Caco-2 (cell line): ENCODE data around the gene SLC44A4. TPM values are rescaled to one million over a fixed set of nuclear protein-coding genes. Genes with fewer than 3 reads are reported as not detected.
"Not testable (repeated sequence)": the region's sequence is repeated elsewhere in the genome, so short reads cannot be mapped to it uniquely, and the experiment has no call there.

Experiments
- BruUV-seq: library from RNA; stranded (reverse); fragments of 400-500 nt; replicated peaks from 2 replicates; lab custom pipeline; 2021; lab: Mats Ljungman, UMichigan
- CTCF ChIA-PET: fragments of 300-600 bp; sonication (Branson Sonifier 250); formaldehyde crosslinking; loops from one replicate; lab custom pipeline; 2022; ENCODE audit warnings: antibody characterized with exemption; lab: Charles Lee
- POLR2A ChIA-PET: fragments of 300-600 bp; sonication (Branson Sonifier 250); formaldehyde crosslinking; loops from one replicate; lab custom pipeline; 2022; ENCODE audit warnings: antibody characterized with exemption; lab: Charles Lee
- DNase-seq, 2 experiments: peaks; one replicate each; pipeline versions ENCODE4 v3.0.0 to v3.0.0-alpha.2; 2020 to 2022
- H3K27me3 ChIP-seq: replicated peaks from 2 replicates; pipeline ENCODE4 v1.6.0; 2011; ENCODE audit warnings: low read length; ENCODE audit not compliant: control insufficient read depth, insufficient read depth
- H3K36me3 ChIP-seq: 2 replicates; pipeline ENCODE4 v1.5.1; 2011; ENCODE audit warnings: low read length; ENCODE audit not compliant: control insufficient read depth, insufficient read depth
- H3K4me1 ChIP-seq: fragments of 250-450 bp; sonication (Bioruptor Pico); 2 replicates; pipeline ENCODE4 v1.5.1; 2020; ENCODE audit warnings: mild to moderate bottlenecking
- H3K4me3 ChIP-seq: 2 replicates; pipeline ENCODE4 v1.5.1; 2011; ENCODE audit warnings: low read depth, mild to moderate bottlenecking, control low read depth, low read length
- H3K9me3 ChIP-seq: fragments of 250-450 bp; sonication (Bioruptor Pico); 2 replicates; pipeline ENCODE4 v1.5.1; 2020; ENCODE audit warnings: mild to moderate bottlenecking, moderate library complexity
- H3K27ac Mint-ChIP-seq: one replicate; pipeline ENCODE4 v1.8.0; 2022; ENCODE audit warnings: mixed read lengths; ENCODE audit not compliant: unreplicated experiment
- H3K27me3 Mint-ChIP-seq: one replicate; pipeline ENCODE4 v1.8.0; 2022; ENCODE audit warnings: mixed read lengths; ENCODE audit not compliant: insufficient read depth, unreplicated experiment
- H3K36me3 Mint-ChIP-seq: one replicate; pipeline ENCODE4 v1.8.0; 2022; ENCODE audit warnings: mild to moderate bottlenecking, mixed read lengths; ENCODE audit not compliant: insufficient read depth, unreplicated experiment
- H3K4me1 Mint-ChIP-seq: one replicate; pipeline ENCODE4 v1.8.0; 2022; ENCODE audit warnings: low read depth, mixed read lengths; ENCODE audit not compliant: unreplicated experiment
- H3K4me3 Mint-ChIP-seq: one replicate; pipeline ENCODE4 v1.8.0; 2022; ENCODE audit warnings: mild to moderate bottlenecking, moderate library complexity, mixed read lengths; ENCODE audit not compliant: unreplicated experiment
- H3K9me3 Mint-ChIP-seq: one replicate; pipeline ENCODE4 v1.8.0; 2022; ENCODE audit warnings: mixed read lengths; ENCODE audit not compliant: unreplicated experiment
- CTCF ChIP-seq, 2 experiments: fragments of 200-600 bp in 1 of 2; IDR thresholded peaks; 1 replicate in 1 of 2; 2 replicates in 1 of 2; pipeline versions ENCODE4 v1.5.1 to v1.8.0; 2011 to 2022; ENCODE audit warnings: antibody characterized with exemption in 1 of 2, control low read depth in 1 of 2, inconsistent platforms in 1 of 2, low read depth in 1 of 2, low read length in 1 of 2, mild to moderate bottlenecking in 1 of 2, moderate library complexity in 1 of 2; ENCODE audit not compliant: insufficient read depth in 1 of 2, severe bottlenecking in 1 of 2, unreplicated experiment in 1 of 2
- intact Hi-C: fragments of 100-400 bp; cut with micrococcal nuclease; formaldehyde crosslinking; loops from one replicate; pipeline ENCODE4 v1.10.0; 2022; ENCODE audit not compliant: unreplicated experiment
- total RNA-seq: library from RNA; stranded (reverse); gene quantifications from 2 replicates; pipeline ENCODE4 v1.2.3, GENCODE V29; 2022

SLC44A4 gene
- total RNA-seq, 1 experiment from 2014 or later: 0.57 TPM

DNA sequence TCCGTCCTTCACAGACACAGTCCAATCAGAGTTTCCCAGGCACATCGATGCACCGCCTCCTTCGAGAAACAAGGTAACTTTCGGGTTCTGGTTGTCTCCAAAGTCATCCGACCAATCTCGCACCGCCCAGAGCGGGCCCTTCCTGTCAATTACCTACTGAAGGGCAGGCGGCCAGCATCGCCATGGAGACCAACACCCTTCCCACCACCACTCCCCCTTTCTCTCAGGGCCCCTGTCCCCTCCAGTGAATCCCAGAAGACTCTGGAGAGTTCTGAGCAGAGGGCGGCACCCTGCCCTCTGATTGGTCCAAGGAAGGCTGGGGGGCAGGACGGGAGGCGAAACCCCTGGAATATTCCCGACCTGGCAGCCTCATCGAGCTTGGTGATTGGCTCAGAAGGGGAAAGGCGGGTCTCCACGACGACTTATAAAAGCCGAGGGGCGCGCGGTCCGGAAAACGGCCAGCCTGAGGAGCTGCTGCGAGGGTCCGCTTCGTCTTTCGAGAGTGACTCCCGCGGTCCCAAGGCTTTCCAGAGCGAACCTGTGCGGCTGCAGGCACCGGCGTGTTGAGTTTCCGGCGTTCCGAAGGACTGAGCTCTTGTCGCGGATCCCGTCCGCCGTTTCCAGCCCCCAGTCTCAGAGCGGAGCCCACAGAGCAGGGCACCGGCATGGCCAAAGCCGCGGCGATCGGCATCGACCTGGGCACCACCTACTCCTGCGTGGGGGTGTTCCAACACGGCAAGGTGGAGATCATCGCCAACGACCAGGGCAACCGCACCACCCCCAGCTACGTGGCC, 51.3 kb downstream of the SLC44A4 start, which contains the start of gene HSPA1B:
TSS of gene HSPA1B (plus strand) at position 453 of the 794 bp plus-strand sequence. CDS start at position 666, 213 bp downstream.
- intact Hi-C loops: loop anchor here (1.0 to 5.0 kb wide), 4 partner anchors 21 to 160 kb away; partner anchors contain the start of genes CLIC1, CSNK2B, LSM2 and LY6G5B
- peak within 1 kb of the TSS; percentile 99 for H3K27ac Mint-ChIP-seq
- peak; percentile 98 to 100 for DNase-seq
- no peak for TF ChIP-seq CTCF (IDR thresholded peaks at IDR 0.05; ENCODE audit: insufficient read depth in 1 of 2, low read depth in 1 of 2, low read length in 1 of 2, severe bottlenecking in 1 of 2, unreplicated experiment in 1 of 2)
- Histone ChIP-seq H3K9me3 (no peaks in the 10 kb centered on the region), H3K4me3 (peak within 1 kb of the TSS; percentile 71), H3K36me3 (no peaks in the 10 kb centered on the region), H3K4me1 (peaks cover 39% of the 10 kb centered on the region), H3K27me3 (no peaks in the 10 kb centered on the region)
- CTCF ChIA-PET: interaction anchor here (0.7 to 1.2 kb wide), 6 partner anchors 13 to 146 kb away, joined by 3 to 9 read pairs (median 4); partner anchors contain the start of genes LSM2 and LY6G5C
- no peaks in the 10 kb centered on the region for H3K27me3 Mint-ChIP-seq
- peak within 1 kb of the TSS; percentile 96 for H3K4me3 Mint-ChIP-seq
- no peaks in the 10 kb centered on the region for H3K9me3 Mint-ChIP-seq
- POLR2A ChIA-PET: interaction anchor here (0.6 to 3.4 kb wide), 33 partner anchors 10 to 1565 kb away, joined by 3 to 79 read pairs (median 4); partner anchors contain the start of genes ABHD16A, APOM, BAG6 and CFB
- peaks cover 10% of the 10 kb centered on the region for H3K4me1 Mint-ChIP-seq
- BruUV-seq: no TSS peak
- H3K36me3 Mint-ChIP-seq: peaks cover 37% of the 10 kb centered on the region

DNA sequence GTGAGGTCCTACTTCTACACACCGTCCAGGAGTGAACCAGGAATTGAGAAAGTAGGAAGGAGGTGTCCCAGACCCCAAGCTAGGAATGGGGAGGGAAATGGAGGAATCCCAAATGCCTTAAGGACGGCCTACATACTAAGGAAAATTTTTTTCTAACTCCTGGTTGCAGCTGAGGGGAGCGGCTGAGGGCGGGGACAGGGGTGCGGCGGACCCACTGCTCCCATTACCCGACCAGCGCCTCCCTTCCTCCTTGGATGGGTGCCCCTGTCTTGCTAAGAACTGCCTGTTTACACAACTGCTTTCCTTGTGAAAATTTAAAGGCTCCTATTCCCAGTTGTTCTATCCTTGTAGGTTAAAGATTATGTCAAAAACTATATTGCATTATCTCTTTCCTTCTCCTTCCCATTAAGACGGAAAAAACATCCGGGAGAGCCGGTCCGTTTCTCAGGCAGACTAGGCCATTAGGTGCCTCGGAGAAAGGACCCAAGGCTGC, 52.0 kb downstream of the SLC44A4 start:
- TF ChIP-seq CTCF (IDR thresholded peaks at IDR 0.05; ENCODE audit: insufficient read depth in 1 of 2, low read depth in 1 of 2, low read length in 1 of 2, severe bottlenecking in 1 of 2, unreplicated experiment in 1 of 2): no peak
- Histone ChIP-seq H3K9me3 (no peaks in the 10 kb centered on the region), H3K4me3 (peak overlapping the region; percentile 25), H3K36me3 (no peaks in the 10 kb centered on the region), H3K27me3 (no peaks in the 10 kb centered on the region), H3K4me1 (peaks cover 39% of the 10 kb centered on the region)
- H3K36me3 Mint-ChIP-seq: peaks cover 43% of the 10 kb centered on the region
- TSS peak; percentile 87 for BruUV-seq
- intact Hi-C loops: loop anchor here (1.0 to 5.0 kb wide), 4 partner anchors 21 to 160 kb away; partner anchors contain the start of genes CLIC1, CSNK2B, LSM2 and LY6G5B
- no peaks in the 10 kb centered on the region for H3K9me3 Mint-ChIP-seq
- H3K27me3 Mint-ChIP-seq: no peaks in the 10 kb centered on the region
- H3K4me3 Mint-ChIP-seq: peak overlapping the region; percentile 96
- peaks cover 10% of the 10 kb centered on the region for H3K4me1 Mint-ChIP-seq
- peak overlapping the region; percentile 99 for H3K27ac Mint-ChIP-seq
- peak in 1 of 2 experiments; percentile 76 for DNase-seq
- ChIA-PET POLR2A (interaction anchor here (0.6 to 3.4 kb wide), 35 partner anchors 9 to 1565 kb away, joined by 3 to 79 read pairs (median 4); partner anchors contain the start of genes ABHD16A, APOM, BAG6 and CFB), CTCF (interaction anchor here (0.7 to 1.2 kb wide), 6 partner anchors 12 to 146 kb away, joined by 3 to 9 read pairs (median 4); partner anchors contain the start of genes LSM2 and LY6G5C)

GRCh38 chr6:31825553-31825952, 53.2 kb downstream of the SLC44A4 start:
- no TSS peak for BruUV-seq
- H3K4me1 Mint-ChIP-seq: peaks cover 10% of the 10 kb centered on the region
- ChIA-PET POLR2A (interaction anchor here (1.3 to 3.4 kb wide), 2 partner anchors 11 to 19 kb away, joined by 3 to 79 read pairs; partner anchors contain the start of genes HSPA1A, HSPA1L and LSM2), CTCF (interaction anchor here (0.8 kb wide), 1 partner anchor 11 kb away, joined by 3 read pairs; no protein-coding TSS in a partner anchor)
- H3K27ac Mint-ChIP-seq: peak overlapping the region; percentile 92
- Histone ChIP-seq H3K27me3 (no peaks in the 10 kb centered on the region), H3K4me3 (no peak overlapping the region), H3K36me3 (no peaks in the 10 kb centered on the region), H3K4me1 (peaks cover 39% of the 10 kb centered on the region), H3K9me3 (no peaks in the 10 kb centered on the region)
- TF ChIP-seq CTCF (IDR thresholded peaks at IDR 0.05; ENCODE audit: insufficient read depth in 1 of 2, low read depth in 1 of 2, low read length in 1 of 2, severe bottlenecking in 1 of 2, unreplicated experiment in 1 of 2): no peak
- peaks cover 39% of the 10 kb centered on the region for H3K36me3 Mint-ChIP-seq
- H3K4me3 Mint-ChIP-seq: peak overlapping the region; percentile 96
- intact Hi-C loops: loop anchor here (5.0 kb wide), 1 partner anchor 158 kb away; the partner anchor contains the start of genes CSNK2B and LY6G5B
- H3K9me3 Mint-ChIP-seq: no peaks in the 10 kb centered on the region
- no peak for DNase-seq
- H3K27me3 Mint-ChIP-seq: no peaks in the 10 kb centered on the region

DNA sequence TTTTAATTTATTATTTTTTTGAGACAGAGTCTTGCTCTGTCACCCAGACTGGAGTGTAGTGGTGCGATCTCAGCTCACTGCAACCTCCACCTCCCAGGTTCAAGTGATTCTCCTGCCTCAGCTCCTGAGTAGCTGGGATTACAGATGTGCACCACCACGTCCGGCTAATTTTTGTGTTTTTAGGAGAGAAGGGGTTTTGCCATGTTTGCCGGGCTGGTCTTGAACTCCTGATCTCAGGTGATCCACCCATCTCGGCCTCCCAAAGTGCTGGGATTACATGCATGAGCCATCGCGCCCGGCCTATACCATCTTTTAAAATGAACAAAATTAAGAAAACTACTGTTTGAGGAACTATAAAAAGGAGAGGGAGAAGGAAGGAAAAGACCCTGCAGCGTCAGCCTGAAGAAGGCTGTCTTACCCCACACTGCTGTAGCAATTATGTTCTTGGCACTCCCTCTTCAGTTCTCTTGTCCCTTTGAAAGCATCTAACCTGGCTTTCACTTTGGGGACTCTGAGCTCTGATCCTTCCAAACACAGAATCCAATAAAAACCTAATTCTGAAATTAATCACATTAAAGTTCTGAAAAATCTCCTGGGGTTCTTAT, 55.1 kb downstream of the SLC44A4 start:
- H3K9me3 ChIP-seq, H3K4me3 ChIP-seq, H3K9me3 Mint-ChIP-seq, DNase-seq, H3K36me3 ChIP-seq, BruUV-seq, POLR2A ChIA-PET, H3K27me3 ChIP-seq, intact Hi-C loops, H3K27me3 Mint-ChIP-seq: not testable (repeated sequence)
- Mint-ChIP-seq H3K4me3 (peak overlapping the region; percentile 42), H3K27ac (peak overlapping the region; percentile 53), H3K4me1 (peaks cover 10% of the 10 kb centered on the region), H3K36me3 (peaks cover 36% of the 10 kb centered on the region)
- peaks cover 52% of the 10 kb centered on the region for H3K4me1 ChIP-seq
- CTCF ChIA-PET: interaction anchor here (0.6 kb wide), 1 partner anchor 15 kb away, joined by 4 read pairs; no protein-coding TSS in a partner anchor
